ENCODE results near the gene NAIF1.
"Not testable (repeated sequence)": the region's sequence is repeated elsewhere in the genome, so short reads cannot be mapped to it uniquely, and the experiment has no call there.

NAIF1 gene

GRCh38 chr9:128066713-128067644 lies at the start of gene NAIF1:
Gene NAIF1 (minus strand): TSS chr9:128067320. CDS start chr9:128067101, 219 bp downstream.
- no peak for TF ChIP-seq CTCF (conservative IDR thresholded peaks at IDR 0.05; ENCODE audit: low read depth, low read length)
- peak; percentile 100 for DNase-seq (ENCODE audit: low read depth)
- peak within 1 kb of the TSS; percentile 80 for H3K4me3 ChIP-seq (ENCODE audit: low read depth, low read length)

- H3K4me3 ChIP-seq (ENCODE audit: low read depth, low read length): no peak overlapping the region
- TF ChIP-seq CTCF (conservative IDR thresholded peaks at IDR 0.05; ENCODE audit: low read depth, low read length): no peak
Observed at GRCh38 chr9:128116104-128117083, 49.3 kb upstream of the NAIF1 start.

GRCh38 chr9:128115187-128116103 lies 48.3 kb upstream of the NAIF1 start:
- DNase-seq (ENCODE audit: low read depth): no peak
- H3K4me3 ChIP-seq (ENCODE audit: low read depth, low read length): no peak overlapping the region
- no peak for TF ChIP-seq CTCF (conservative IDR thresholded peaks at IDR 0.05; ENCODE audit: low read depth, low read length)

More at GRCh38 chr9:128116104-128117083, 49.3 kb upstream of the NAIF1 start:
- DNase-seq (ENCODE audit: low read depth): no peak

GRCh38 chr9:128114326-128115186 lies 47.4 kb upstream of the NAIF1 start:
- H3K4me3 ChIP-seq (ENCODE audit: low read depth, low read length): no peak overlapping the region
- no peak for TF ChIP-seq CTCF (conservative IDR thresholded peaks at IDR 0.05; ENCODE audit: low read depth, low read length)
- DNase-seq (ENCODE audit: low read depth): no peak

GRCh38 chr9:128113526-128114325 lies 46.6 kb upstream of the NAIF1 start:
- DNase-seq (ENCODE audit: low read depth): no peak
- no peak for TF ChIP-seq CTCF (conservative IDR thresholded peaks at IDR 0.05; ENCODE audit: low read depth, low read length)
- no peak overlapping the region for H3K4me3 ChIP-seq (ENCODE audit: low read depth, low read length)

- DNase-seq (ENCODE audit: low read depth); H3K4me3 ChIP-seq (ENCODE audit: low read depth, low read length): not testable (repeated sequence)
Observed at GRCh38 chr9:128111726-128112125, 44.6 kb upstream of the NAIF1 start.

Data from choroid plexus epithelial cell (primary cell).